ENCODE results near the gene SMYD3.

SMYD3 gene

DNA sequence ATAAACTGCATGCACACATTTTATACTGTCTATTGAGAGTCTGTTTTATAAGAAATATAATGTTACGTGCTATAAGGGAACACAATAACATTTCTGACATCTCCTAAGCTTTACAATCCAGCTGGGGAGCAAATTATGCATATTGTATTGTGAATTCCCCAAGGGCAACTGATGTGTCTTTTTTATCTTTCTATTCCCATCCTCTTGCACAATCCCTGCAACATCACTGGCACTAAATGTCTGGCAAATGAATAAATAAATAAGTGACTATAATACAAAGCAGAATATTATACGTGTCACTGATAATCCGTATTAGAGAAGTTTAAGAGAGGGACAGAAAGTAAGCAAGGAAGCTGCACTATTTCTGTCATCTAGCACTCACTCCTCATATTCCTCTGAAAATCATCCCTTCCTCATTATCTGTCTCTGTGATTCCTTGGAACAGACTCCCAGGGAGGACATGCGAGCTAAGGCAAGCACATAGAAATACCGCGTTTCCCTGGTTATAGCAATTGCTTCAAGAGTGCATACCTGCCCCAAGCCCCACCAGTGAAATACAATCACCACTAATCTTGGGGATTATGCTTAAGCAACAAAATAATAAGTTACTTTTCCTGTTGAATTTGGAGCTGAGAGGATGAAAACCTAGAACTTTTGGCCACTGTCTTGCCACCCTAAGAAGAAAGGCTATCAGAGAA is 205.4 kb downstream of the SMYD3 start:
- DNase-seq: no peak

- DNase-seq: no peak
Measured at GRCh38 chr1:246300626-246301549, 206.2 kb downstream of the SMYD3 start.

- DNase-seq: no peak
Measured at GRCh38 chr1:246297279-246298265, 209.5 kb downstream of the SMYD3 start.

GRCh38 chr1:246295968-246296367 is 211.1 kb downstream of the SMYD3 start:
- no peak for DNase-seq

DNA sequence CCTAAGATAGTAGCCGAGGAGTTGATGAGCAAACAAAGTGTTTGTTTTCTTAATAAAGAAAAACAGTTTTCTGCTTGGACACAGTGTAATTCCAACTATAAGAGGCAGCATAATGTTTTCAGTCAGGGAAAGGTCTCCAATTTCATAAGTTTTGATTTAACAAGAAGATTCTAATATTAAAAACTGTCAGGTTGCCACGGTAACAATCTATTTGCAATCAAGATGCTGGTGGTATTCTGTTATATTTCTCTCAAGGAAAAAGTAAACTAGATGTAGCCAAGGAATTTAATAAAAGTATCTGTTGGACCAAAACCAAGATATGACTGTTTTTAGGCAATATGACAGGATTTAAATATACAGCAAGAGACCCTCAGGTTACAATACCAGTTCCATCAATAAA is 211.7 kb downstream of the SMYD3 start:
- DNase-seq: no peak

GRCh38 chr1:246294263-246294662 is 212.8 kb downstream of the SMYD3 start:
- no peak for DNase-seq

DNA sequence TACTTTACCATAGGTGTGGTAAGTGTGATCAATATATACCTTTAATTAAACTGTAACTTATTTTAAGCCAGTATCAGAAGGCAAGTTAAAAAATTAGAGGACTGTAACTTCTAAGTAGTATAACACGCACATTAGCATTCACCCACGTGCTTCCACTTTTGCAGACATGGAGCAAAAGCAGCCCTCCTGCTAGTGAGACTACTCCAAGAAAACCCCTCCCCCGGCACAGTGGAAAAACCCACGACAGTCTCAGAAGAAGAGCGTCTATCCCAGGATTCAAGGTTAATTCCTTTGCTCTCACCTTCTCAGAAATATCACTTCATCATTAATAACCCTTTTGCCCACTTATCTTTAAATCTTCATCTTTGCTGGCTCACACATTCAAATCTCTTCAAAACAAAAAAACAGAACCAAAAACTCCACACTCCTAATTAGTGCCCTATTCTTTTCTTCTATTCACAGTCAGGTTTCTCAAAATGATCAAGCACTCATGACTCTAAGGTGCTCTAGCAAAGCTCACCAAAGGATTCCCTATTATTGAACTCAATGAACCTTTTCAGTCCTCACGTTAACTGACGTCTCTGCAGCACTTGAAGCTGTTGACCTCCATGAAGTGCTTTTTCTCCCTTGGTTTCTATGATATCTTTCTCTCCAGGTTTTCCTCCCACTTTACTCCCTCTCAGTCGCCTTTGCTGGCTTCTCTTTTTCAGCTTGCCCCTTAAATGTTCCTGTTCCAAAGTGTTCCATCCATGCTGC is 213.5 kb downstream of the SMYD3 start:
- DNase-seq: no peak

- DNase-seq: no peak
Measured at GRCh38 chr1:246292571-246292970, 214.5 kb downstream of the SMYD3 start.

DNA sequence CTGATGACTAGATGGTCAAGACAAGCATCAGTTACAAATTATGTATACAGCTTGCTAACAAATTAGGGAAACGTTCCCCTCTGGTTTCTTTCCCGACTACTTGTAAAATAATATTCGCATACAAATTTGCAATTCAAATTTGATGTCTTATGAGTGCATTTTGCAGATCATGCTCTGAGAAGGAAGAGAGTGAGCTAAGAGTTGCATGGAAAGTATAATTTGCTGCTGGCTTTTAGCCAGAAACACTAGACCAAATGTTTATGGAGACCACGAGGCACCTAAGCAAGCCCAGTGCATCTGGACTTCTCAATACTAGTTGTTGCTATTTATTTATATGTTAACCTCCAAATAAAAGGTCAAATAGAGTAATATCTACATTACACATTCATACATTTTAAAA is 216.0 kb downstream of the SMYD3 start:
- DNase-seq: no peak

GRCh38 chr1:246283771-246284410 is 223.2 kb downstream of the SMYD3 start:
- no peak for DNase-seq

DNA sequence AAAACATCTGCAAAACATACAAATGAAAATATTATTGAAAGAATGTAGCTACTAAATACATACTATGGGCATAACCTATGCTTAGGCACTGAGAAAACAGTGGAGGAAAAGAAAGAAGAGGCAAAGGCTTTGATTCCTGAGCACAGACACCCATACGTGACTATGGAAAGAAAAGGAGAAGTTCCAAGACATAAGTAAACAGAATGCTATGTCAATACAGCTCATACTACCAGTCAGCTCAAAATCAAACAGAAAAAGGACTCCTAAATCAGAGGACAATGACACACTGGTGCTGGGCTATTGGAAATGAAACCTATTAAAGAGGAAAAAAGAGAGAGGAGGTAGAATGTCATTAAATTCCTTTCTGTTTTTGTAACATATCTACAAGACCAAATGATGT is 225.4 kb downstream of the SMYD3 start:
- no peak for DNase-seq

DNA sequence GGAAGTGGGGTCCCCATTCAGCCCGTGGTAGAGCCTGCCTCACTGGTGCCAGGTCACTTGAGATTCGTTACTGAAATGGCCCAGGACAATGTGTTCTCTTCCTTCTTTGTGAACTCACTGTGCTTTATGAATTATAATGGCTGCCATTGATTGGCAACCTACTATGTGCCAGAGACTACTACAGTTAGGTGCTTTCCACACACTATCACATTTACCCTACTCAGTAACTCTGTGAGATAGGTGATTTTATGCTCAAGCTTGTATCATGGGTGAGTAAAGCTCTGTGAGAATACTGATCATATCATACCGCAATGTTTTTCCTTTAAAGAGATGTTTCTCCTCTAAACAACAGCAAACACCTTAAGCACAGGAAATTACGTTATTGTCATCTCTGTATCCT is 225.9 kb downstream of the SMYD3 start:
- no peak for DNase-seq

DNA sequence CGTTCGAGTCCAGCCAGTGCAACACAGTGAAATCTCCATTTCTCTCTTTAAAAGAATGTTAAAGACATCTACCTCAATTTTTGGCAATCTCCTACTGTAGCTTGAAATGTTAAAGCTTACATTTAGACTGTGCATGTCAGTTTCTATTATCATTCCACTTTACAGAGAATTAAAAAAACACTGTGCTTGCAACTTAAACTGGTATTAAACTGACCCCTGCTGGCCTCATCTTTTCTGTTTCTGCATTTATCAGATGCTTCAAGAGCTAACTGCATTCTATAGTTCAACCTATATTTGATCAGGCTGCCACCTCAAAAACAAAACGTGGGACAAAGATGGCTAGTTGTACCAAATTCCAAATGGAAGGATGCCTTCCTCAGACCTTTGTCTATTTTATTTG is 226.5 kb downstream of the SMYD3 start:
- no peak for DNase-seq

DNA sequence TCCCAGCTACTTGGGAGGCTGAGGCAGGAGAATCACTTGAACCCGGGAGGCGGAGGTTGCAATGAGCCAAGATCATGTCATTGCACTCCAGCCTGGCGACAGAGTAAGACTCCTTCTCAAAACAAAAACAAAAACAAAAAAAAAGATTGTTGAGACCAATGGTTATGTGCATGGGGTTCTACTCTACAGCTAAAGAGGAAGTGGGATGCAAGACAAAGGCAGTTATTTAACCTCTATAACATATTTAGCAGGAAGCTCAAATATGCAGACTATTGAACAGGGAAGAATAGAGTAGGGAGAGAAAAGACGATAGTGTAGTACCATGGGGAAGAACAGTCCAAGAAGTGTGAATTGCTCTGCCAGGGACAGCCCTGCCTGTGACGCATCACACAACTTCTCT is 227.7 kb downstream of the SMYD3 start:
- no peak for DNase-seq

DNA sequence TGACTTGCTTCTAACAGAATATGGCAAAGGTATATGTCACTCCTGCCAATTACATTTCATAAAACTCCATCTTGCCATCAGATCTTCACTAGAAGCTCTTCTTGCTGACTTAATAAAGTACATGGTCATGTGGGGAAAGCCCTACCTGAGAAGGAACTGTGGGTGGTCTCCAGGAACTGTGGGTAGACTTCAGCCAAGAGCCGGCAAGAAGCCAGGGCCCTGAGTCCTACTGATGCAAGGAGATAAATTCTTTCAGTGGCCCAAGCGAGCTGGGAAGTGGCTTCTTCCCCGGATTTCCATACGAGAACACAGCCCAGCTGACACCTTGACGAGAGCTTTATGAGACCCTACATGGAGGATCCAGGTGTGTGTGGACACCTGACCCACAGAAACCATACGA is 228.7 kb downstream of the SMYD3 start:
- DNase-seq: no peak

GRCh38 chr1:246275036-246275435 is 232.0 kb downstream of the SMYD3 start:
- DNase-seq: no peak

DNA sequence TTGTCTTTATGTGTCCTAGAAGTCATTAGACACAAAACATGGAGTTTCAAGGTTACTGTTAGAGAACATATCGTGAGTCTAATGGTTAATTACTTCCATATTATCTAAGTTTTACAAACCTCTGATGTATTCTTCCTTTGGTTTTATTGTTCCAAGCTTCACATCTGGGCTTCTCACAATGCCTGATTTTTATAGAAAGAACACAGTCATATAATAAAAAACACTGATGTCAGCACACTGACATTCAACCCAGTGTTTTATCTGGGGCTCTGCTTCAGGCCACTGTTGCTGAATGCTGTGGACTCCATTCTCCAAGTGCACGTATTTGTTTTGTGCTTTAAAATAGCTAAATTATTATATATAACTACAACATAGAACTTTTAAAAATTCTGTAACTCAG is 232.9 kb downstream of the SMYD3 start:
- DNase-seq: no peak

DNA sequence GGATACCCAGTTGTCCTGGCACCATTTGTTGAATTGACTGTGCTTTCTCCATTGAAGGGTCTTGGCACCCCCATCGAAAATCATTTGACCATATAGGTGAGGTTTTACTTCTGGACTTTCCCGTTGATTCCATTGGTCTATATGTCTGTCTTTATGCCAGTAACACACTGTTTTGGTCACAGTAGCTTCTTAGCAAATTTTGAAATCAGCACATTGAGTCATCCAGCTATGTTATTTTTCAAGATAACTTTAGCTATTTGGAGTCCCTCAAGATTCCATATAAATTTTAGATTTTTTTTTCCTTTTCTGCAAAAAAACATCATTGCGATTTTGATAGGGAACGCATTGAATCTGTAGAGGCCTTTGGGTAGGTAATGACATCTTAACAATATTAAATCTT is 235.6 kb downstream of the SMYD3 start:
- DNase-seq: no peak

DNA sequence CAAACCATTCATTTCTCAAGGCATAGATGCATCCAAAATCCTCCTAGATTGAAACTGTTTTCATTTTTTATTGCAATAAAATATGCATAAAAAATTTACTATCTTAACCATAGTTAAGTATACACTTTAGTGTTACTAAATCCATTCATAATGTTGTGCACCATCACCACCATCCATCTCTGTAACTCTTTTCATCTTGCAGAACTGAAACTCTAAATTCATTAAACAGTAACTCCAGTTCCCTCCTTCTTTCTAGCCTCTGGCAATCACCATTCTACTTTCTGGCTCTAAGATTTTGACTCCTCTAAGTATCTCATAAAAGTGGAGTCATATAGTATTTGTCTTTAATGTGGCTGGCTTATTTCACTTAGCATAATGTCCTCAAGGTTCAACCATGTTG is 236.8 kb downstream of the SMYD3 start:
- DNase-seq: no peak

DNA sequence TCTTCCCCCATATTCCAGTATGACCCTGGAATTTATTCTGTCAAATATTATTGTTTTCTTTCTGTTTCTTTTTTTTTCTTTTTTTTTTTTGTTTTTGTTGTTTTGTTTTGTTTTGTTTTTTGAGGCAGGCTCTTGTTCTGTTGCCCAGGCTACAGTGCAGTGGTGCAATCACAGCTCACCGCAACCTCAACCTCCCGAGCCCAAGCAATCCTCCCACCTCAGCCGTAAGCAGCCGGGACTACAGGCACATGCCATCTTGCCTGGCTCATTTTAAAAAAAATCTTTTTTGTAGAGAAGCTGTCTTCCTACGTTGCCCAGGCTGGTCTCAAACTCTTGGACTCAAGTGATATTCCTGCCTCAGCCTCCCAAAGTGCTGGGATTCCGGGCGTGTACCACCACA is 237.6 kb downstream of the SMYD3 start:
- no peak for DNase-seq

DNA sequence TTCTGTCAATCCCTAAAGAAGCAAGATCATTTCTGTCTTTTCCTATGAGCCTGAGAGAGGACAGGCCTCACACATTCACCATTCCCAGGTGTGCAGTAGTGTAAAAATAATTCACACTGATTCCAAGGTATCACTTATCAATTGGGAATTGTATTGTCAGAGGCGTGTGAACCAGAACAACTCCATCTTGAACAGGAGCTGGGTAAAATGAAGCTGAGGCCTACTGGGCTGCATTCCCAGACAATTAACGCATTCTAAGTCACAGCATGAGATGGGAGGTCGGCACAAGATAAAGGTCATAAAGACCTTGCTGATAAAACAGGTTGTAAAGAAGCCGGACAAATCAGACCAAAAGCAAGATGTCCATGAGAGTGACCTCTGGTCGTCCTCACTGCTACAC is 239.2 kb downstream of the SMYD3 start:
- no peak for DNase-seq

DNA sequence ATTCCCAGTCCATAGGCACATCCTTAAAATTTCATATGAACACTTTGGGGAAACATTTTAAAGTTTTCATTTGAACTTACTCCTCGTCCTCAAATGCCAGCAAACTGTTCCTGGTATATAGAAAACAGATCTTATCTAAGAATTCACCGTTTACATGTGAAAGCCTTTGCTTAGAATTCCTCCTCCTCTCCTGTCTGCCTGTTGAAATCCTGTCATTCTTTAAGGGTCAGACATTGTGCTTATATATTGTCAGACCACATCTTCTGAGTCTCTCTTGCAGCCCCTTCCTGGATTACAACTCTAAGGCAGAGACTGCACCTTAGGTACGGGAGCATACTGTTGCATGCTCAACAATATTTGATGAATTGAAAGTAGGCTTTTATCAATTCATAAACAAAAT is 239.7 kb downstream of the SMYD3 start:
- no peak for DNase-seq
